ENCODE data around the gene ANKIB1.
A peak's percentile ranks its signal among the peaks of the same experiment; 100 is the strongest.
"Not testable (repeated sequence)": the region's sequence is repeated elsewhere in the genome, so short reads cannot be mapped to it uniquely, and the experiment has no call there.

ANKIB1 gene

GRCh38 chr7:92245487-92246359 is at the start of gene ANKIB1, which contains the start of gene KRIT1:
Gene ANKIB1, plus strand, starts transcription at chr7:92245974. Its CDS starts 49,005 bp downstream, at chr7:92294979.
Gene KRIT1, minus strand, starts transcription at chr7:92245914. Its CDS starts 3,779 bp downstream, at chr7:92242135.
- FAIRE-seq = peak; percentile 60

DNA sequence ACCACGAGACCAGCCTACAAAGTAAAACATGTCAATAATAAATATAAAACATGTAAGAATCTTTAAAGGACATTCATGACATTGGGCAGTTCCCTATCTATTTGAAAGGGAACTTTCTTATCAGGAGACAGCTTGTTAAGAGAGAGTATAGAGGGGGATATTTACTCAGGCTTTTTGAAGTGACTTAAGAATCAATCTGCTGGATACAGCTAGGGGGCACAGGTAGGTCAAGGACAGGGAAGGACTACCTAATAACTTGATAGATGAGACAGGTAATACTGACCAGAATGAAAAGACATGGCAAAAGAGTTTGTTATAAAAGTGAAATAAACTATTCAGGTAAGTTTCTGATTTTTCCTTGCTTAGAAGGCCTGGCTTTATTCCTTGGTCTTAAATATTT is 45.0 kb upstream of the ANKIB1 start:
- peak; percentile 54 for FAIRE-seq

GRCh38 chr7:92205987-92206386 is 39.8 kb upstream of the ANKIB1 start:
- FAIRE-seq = no peak

GRCh38 chr7:92206672-92207071 is 39.1 kb upstream of the ANKIB1 start:
- peak; percentile 35 for FAIRE-seq

DNA sequence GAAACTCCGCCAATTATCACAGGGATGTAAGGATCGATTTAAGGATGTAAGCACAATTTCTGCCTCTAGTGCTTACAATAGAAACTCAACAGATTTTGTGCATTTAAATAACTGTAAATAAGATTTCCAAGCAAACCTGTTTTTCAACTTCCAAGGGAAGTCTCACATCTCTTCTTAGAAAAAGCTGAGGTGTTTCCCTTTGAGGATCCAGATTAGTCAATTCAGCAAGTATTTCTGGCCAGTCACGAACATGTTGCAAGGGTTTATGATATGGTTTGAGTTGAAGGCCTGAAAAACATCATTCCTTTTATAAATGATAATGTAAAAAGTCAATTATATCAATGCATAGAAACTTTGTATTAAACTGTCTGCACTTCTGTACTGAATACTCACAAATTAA is 24.0 kb upstream of the ANKIB1 start:
- no peak for FAIRE-seq

GRCh38 chr7:92226981-92227380 is 18.8 kb upstream of the ANKIB1 start:
- FAIRE-seq = no peak

DNA sequence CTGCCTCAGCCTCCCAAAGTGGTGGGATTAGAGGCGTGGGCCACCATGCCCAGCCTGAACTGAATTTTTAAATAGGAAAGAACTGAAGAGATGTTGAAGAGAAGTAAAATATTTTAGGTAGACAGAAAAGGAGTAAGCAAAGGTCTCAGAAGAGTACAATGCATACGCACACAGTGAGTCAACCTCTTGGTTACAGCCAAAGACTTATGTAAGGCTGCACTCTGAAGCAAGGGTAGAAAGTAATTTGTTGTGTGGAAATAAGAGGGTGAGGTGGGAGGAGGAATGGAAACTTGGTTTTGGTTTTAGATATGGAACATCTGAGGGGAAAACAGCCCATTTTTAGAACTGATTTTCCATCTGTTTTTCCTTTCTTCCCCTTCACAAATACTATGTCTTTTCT is 17.7 kb upstream of the ANKIB1 start:
- no peak for FAIRE-seq

- no peak for FAIRE-seq
Observed at GRCh38 chr7:92228742-92229141, 17.0 kb upstream of the ANKIB1 start.

DNA sequence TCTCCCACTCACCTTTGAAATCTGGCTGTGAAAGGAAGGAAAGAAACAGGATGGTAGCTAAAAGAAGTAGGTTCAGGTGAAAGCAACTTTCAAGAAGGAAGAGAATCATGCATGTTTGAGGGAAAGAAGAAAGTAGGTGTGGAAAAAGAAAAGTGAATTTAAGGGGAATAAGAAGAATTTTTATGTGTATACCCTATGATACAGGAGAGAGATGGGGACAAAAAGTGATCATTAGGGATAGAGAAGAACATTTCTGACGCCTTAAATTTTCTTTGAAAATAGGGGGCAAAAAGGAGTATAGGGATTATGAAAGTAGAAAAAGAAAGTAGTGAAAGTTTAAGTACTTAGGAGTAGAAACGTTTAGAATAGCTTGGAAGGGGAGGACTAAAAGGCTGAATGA is 15.2 kb upstream of the ANKIB1 start:
- no peak for FAIRE-seq

- no peak for FAIRE-seq
Observed at GRCh38 chr7:92242972-92243371, 2.8 kb upstream of the ANKIB1 start.

- no peak for FAIRE-seq
Observed at GRCh38 chr7:92244808-92245486, 827 bp upstream of the ANKIB1 start.

- no peak for FAIRE-seq
Observed at GRCh38 chr7:92246360-92247101, 757 bp downstream of the ANKIB1 start.

GRCh38 chr7:92250603-92251002 is 4.8 kb downstream of the ANKIB1 start:
- peak; percentile 9 for FAIRE-seq

- FAIRE-seq = no peak
Observed at GRCh38 chr7:92251181-92251580, 5.4 kb downstream of the ANKIB1 start.

DNA sequence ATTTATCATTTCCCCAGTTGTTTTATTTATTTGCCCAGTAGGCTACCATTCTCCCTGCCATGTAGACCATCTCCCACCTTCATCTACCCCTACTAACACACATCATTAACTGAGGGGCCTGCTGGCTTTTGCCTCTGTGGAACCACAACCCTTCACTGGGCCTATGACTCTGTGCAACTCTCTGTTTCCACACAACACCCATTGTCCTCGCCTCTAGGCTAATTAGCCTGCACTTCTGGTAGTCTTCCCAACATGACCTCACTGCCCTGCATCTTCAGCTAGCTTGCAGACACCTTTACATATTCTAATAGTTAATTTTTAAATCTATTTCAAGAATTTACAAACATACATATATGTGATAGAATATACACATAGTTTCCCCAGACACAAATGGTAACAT is 7.5 kb downstream of the ANKIB1 start:
- no peak for FAIRE-seq

GRCh38 chr7:92254800-92255199 is 9.0 kb downstream of the ANKIB1 start:
- FAIRE-seq = not testable (repeated sequence)

DNA sequence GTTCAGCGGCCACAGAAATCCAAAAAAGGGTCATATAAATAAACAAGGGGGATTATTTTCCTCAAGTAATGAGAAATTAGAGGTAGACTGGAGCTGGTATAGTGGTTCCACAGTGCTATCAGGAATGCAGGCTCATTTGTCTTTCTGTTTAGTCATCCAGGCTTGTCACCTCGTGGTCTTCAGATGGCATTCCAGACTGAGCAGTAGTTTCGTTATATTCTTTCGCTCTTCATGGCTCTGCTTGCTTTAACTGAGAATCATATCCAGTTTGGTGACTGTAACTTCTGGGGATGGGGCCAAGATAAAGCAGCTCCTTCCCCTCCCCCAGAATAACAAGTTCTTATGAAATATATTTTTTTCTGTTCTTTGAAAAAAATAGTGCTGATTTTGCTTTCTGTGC is 9.5 kb downstream of the ANKIB1 start:
- FAIRE-seq = no peak

DNA sequence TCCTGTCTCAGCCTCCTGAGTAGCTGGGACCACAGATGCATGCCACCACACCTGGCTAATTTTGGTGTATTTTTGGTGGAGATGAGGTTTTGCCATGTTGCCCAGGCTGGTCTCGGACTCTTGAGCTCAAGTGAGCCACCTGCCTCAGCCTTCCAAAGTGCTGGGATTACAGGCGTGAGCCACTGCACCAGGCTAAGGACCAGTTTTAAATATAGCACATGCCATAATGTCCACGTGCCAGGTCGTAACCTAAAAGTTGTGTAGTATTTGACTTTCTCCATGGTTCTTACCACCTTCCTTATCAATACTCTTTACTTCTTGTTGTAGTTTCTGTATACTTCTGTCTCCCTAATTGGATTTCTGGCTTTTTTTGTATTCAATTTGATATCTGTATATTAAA is 13.3 kb downstream of the ANKIB1 start:
- no peak for FAIRE-seq

DNA sequence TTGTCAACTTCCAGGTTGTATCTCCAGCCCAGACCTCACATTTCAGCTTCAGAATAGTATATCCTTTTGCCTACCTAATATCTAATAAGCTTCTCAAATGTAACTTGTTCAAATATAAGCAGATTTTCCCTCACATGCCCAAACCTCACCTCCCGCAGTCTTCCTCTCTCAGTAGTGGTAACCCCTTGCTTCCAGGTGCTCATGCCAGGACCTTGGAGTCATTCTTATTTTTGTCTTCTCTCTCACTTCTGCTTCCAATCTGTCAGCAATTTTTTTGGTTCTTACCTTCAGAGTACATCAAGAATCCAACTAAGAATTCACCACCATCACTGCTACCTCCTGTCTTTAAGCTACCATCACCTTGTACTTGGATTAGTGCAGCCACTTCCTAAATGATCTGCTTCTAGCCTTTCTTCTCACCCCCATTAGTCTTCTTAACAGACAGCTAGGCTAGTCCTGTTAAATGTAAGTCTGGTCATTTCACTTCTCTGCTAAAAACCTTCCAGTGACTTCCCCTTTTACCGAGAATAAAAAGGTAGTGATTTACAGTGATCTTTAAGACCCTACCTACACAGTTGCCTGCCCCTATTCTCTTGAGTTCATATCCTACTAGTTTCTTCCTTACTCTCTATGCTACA is 14.0 kb downstream of the ANKIB1 start:
- no peak for FAIRE-seq

DNA sequence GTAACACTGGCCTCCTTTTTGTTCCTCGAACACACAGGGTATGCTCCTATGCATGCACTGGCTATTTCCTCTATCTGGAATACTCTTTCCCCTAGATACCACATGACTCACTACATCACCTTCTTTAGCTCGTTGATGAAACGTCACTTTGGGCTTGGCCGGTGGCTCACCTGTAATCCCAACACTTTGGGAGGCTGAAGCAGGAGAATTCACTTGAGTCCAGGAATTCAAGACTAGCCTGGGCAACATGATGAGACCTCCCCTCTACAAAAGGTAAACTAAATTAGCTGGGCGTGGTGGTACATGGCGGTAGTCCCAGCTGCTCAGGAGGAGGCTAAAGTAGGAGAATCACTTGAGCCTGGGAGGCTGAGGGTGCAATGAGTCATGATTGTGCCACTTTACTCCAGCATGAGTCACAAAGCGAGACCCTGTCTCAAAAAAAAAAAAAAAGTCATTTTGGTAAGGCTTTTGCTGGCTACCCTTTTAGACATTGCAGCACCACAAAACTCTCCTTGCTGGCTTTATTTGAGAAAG is 14.5 kb downstream of the ANKIB1 start:
- no peak for FAIRE-seq

- no peak for FAIRE-seq
Observed at GRCh38 chr7:92266415-92267241, 20.9 kb downstream of the ANKIB1 start.

DNA sequence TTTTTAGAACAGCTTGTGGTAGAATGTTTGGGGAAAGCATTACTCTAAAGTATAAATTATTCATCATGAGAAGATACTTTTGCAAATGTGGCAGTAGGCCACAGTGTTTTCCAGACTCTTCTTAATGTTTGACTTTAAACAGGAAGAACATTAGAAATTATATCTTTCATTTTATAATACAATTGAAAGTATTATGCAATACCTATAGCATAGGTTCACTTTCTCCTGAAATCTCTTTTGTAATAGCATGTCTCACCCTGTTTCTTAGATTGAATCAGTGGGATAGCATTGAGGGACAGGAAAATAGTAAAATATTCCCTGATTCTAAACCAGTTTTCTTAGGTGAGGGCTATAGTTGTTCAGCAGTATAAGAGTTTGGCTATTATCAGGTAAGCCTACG is 23.1 kb downstream of the ANKIB1 start:
- no peak for FAIRE-seq

All from A204.1 (cell line).